Heart left ventricle (tissue), 13 donors: ENCODE results near the gene KRTAP4-16.

Experiments
- CTCF ChIP-seq, 12 donors: fragments of 200-600 bp; sonication (generic) in 4 of 12; IDR thresholded peaks; one replicate each; pipeline versions ENCODE4 v1.5.0 to v1.8.0; 2018 to 2022; ENCODE audit warnings: antibody characterized with exemption in 12 of 12, mild to moderate bottlenecking in 5 of 12
- POLR2A ChIP-seq, 2 donors: fragments of 450-650 bp; IDR thresholded peaks; one replicate each; pipeline ENCODE4 v1.6.1; 2017; ENCODE audit warnings: antibody characterized with exemption in 2 of 2, mild to moderate bottlenecking in 2 of 2, moderate library complexity in 2 of 2
- donor health status: ischemic (EF 13 %, LVEDD 7.1; RV severe dilation, severe dysfunction).
- donor health status: DM: no; HTN: yes; CAD: no.
- donor health status: DM: no; HTN: no; CAD: no.
- donor health status: ischemic (EF 25% LVEDD 6.9; RV normal size, moderate dysfunction).
- donor health status: ischemic (EF 25% LVEDD 5.7; RV mildly dilated, moderate dysfunction).
- donor health status: ischemic (EF 35%, LVEDD 5.7; RV mildly dilated, moderate dysfunction).
- donor health status: nonischemic (EF 11% LVEDD 7.7; RV severe dilation, severe dysfunction).
- donor health status: DM: yes; HTN: yes; CAD: no.
- donor health status: PGD.
- donor health status: ischemic (EF 29% LVEDD 5.4; RV normal size, mild dysfunction).
- donor health status: nonischemic (EF 23%, LVEDD 6.1; RV moderate dilation, normal function).

- TF ChIP-seq CTCF (IDR thresholded peaks at IDR 0.05) (no peak), POLR2A (IDR thresholded peaks at IDR 0.05) (no peak)
These were observed 25.2 kb downstream of the KRTAP4-16 start for GRCh38 chr17:41076788-41077187.
